ENCODE results near the gene LSM2. TPM values are rescaled to one million over a fixed set of nuclear protein-coding genes. Genes with fewer than 3 reads are reported as not detected.
"Not testable (repeated sequence)": the region's sequence is repeated elsewhere in the genome, so short reads cannot be mapped to it uniquely, and the experiment has no call there.

Gene LSM2
- total RNA-seq, 2 donors from 2014 or later = 94.6 to 113 TPM

DNA sequence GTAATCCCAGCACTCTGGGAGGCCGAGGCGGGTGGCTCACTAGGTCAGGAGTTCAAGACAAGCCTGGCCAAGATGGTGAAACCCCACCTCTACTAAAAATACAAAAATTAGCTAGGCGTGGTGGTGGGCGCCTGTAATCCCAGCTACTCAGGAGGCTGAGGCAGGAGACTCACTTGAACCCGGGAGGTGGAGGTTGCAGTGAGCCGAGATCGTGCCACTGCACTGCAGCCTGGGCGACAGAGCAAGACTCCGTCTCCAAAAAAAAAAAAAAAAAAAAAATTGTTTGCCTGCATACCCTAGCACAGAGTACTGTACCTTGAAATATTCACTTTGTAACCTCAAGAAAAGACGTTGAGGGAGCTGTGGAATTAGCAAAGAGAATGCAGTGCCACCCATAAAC lies 13.6 kb upstream of the LSM2 start:
- Mint-ChIP-seq H3K27ac (peak overlapping the region; percentile 89 to 94), H3K4me3 (peak overlapping the region; percentile 89), H3K4me1 (ENCODE audit: low read depth in 2 of 2) (peaks cover 38 to 47% of the 10 kb centered on the region in 2 donors)
- not testable (repeated sequence) for DNase-seq (ENCODE audit: low spot score); ATAC-seq; H3K27me3 Mint-ChIP-seq; H3K9me3 Mint-ChIP-seq; H3K36me3 Mint-ChIP-seq

DNA sequence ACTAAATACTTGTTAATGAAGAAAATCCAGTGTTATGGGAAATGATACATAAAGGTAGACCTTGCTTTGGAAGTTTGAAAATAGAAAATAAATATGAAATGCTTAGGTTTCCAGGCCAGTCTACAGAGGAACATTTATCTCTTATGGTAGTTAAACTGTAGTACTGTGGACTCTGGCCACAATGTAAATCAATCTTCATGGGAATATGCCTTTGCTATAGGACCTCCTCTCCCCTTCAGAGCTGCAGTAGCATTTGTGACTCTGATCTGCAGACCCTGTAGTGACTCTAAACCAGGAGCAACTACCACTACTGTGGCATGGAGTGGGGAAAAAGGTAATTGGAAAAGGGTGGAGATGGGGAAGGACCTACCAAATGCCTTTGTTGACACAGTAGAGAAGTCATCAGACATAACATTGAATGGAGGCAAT lies 13.1 kb upstream of the LSM2 start:
- ATAC-seq = no peak
- peak overlapping the region; percentile 66 for H3K4me3 Mint-ChIP-seq
- peak overlapping the region; percentile 55 to 93 for H3K27ac Mint-ChIP-seq
- H3K36me3 Mint-ChIP-seq = peaks cover 6% of the 10 kb centered on the region
- no peaks in the 10 kb centered on the region for H3K27me3 Mint-ChIP-seq
- no peak for DNase-seq (ENCODE audit: low spot score)
- peaks cover 37 to 45% of the 10 kb centered on the region in 2 donors for H3K4me1 Mint-ChIP-seq (ENCODE audit: low read depth in 2 of 2)
- H3K9me3 Mint-ChIP-seq = no peaks in the 10 kb centered on the region

DNA sequence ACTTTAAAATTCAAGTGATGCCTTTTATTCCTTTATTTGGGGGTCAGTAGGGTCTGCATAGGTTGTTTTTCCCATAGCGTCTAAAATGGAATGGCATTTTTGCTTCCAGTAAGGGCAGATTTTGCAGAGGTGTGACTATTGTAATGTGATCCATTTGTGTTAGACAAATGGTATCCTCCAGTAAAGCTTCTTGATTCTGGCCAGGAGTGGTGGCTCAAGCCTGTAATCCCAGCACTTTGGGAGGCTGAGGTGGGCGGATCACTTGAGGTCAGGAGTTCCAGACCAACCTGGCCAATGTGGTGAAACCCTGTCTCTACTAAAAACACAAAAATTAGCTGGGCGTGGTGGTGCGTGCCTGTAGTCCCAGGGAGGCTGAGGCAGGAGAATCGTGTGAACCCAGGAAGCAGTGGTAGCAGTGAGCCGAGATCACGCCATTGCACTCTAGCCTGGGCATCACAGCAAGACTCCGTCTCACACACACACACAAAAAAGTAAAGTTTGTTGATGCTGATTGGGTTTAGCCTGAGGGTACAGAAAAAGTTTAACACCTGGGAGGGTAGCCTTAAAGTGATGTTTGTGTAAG lies 11.3 kb upstream of the LSM2 start:
- ATAC-seq = not testable (repeated sequence)
- Mint-ChIP-seq H3K4me3 (peak overlapping the region; percentile 92), H3K4me1 (ENCODE audit: low read depth in 2 of 2) (peaks cover 49 to 59% of the 10 kb centered on the region in 2 donors)

DNA sequence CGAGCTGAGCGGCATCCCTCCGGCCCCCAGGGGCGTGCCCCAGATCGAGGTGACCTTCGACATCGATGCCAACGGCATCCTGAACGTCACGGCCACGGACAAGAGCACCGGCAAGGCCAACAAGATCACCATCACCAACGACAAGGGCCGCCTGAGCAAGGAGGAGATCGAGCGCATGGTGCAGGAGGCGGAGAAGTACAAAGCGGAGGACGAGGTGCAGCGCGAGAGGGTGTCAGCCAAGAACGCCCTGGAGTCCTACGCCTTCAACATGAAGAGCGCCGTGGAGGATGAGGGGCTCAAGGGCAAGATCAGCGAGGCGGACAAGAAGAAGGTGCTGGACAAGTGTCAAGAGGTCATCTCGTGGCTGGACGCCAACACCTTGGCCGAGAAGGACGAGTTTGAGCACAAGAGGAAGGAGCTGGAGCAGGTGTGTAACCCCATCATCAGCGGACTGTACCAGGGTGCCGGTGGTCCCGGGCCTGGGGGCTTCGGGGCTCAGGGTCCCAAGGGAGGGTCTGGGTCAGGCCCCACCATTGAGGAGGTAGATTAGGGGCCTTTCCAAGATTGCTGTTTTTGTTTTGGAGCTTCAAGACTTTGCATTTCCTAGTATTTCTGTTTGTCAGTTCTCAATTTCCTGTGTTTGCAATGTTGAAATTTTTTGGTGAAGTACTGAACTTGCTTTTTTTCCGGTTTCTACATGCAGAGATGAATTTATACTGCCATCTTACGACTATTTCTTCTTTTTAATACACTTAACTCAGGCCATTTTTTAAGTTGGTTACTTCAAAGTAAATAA lies 10.6 kb upstream of the LSM2 start:
- H3K4me3 Mint-ChIP-seq = peak overlapping the region; percentile 92
- not testable (repeated sequence) for H3K27me3 Mint-ChIP-seq; ATAC-seq; H3K36me3 Mint-ChIP-seq; DNase-seq (ENCODE audit: low spot score); H3K9me3 Mint-ChIP-seq
- H3K27ac Mint-ChIP-seq = peak overlapping the region; percentile 92 to 93
- peaks cover 52 to 59% of the 10 kb centered on the region in 2 donors for H3K4me1 Mint-ChIP-seq (ENCODE audit: low read depth in 2 of 2)

More for the DNA sequence above, 11.3 kb upstream of the LSM2 start:
- H3K36me3 Mint-ChIP-seq; H3K27me3 Mint-ChIP-seq; H3K9me3 Mint-ChIP-seq; DNase-seq (ENCODE audit: low spot score): not testable (repeated sequence)
- peak overlapping the region; percentile 92 to 93 for H3K27ac Mint-ChIP-seq

DNA sequence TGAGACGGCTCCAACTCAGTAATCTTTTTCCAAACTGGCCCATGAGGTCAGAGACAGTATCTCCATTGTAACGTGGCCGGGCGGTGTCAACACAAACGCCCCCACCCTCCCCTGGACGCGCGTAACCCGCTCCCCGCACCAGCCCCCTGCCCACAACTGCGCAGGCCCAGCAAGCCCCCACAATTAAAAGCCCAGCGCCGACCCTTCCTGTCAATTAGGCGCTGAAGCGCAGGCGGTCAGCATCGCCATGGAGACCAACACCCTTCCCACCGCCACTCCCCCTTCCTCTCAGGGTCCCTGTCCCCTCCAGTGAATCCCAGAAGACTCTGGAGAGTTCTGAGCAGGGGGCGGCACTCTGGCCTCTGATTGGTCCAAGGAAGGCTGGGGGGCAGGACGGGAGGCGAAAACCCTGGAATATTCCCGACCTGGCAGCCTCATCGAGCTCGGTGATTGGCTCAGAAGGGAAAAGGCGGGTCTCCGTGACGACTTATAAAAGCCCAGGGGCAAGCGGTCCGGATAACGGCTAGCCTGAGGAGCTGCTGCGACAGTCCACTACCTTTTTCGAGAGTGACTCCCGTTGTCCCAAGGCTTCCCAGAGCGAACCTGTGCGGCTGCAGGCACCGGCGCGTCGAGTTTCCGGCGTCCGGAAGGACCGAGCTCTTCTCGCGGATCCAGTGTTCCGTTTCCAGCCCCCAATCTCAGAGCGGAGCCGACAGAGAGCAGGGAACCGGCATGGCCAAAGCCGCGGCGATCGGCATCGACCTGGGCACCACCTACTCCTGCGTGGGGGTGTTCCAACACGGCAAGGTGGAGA lies 8.5 kb upstream of the LSM2 start, which contains the start of the genes HSPA1A and HSPA1L:
Gene HSPA1A (plus strand): TSS at position 519 of the 814 bp plus-strand sequence. CDS start 214 bp downstream, at position 733.
Gene HSPA1L (minus strand): TSS at position 259 of the 814 bp plus-strand sequence. CDS start 3,311 bp downstream, outside the sequence.
- H3K36me3 Mint-ChIP-seq = peaks cover 8% of the 10 kb centered on the region
- peak within 1 kb of the TSS; percentile 99 to 100 for H3K27ac Mint-ChIP-seq
- no peaks in the 10 kb centered on the region for H3K9me3 Mint-ChIP-seq
- H3K27me3 Mint-ChIP-seq = no peaks in the 10 kb centered on the region
- ATAC-seq = peak; percentile 73 to 78
- DNase-seq (ENCODE audit: low spot score) = peak; percentile 93
- H3K4me1 Mint-ChIP-seq (ENCODE audit: low read depth in 2 of 2) = peaks cover 40 to 58% of the 10 kb centered on the region in 2 donors
- H3K4me3 Mint-ChIP-seq = peak within 1 kb of the TSS; percentile 92

DNA sequence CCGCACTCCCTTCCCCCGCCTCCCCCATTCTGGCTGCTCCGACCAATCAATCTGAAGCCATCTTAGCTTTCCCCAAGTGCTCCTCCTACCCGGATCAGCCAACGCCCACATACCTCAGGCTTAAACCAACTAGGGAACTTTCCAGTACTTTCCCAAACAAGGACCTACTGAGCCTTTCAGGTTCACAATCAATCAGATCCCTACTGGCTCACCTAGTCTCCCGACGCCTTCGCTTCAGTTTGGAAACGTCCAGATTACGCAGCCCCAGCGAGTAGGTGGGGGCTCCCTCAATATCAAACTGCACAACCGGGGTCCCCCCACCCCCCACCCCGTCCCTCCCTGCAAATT lies 7.9 kb upstream of the LSM2 start:
- Mint-ChIP-seq H3K27me3 (no peaks in the 10 kb centered on the region), H3K4me1 (ENCODE audit: low read depth in 2 of 2) (peaks cover 37 to 56% of the 10 kb centered on the region in 2 donors), H3K36me3 (peaks cover 11% of the 10 kb centered on the region), H3K27ac (peak overlapping the region; percentile 99 to 100), H3K4me3 (peak overlapping the region; percentile 92), H3K9me3 (no peaks in the 10 kb centered on the region)
- peak; percentile 91 for DNase-seq (ENCODE audit: low spot score)
- peak; percentile 62 to 82 for ATAC-seq

DNA sequence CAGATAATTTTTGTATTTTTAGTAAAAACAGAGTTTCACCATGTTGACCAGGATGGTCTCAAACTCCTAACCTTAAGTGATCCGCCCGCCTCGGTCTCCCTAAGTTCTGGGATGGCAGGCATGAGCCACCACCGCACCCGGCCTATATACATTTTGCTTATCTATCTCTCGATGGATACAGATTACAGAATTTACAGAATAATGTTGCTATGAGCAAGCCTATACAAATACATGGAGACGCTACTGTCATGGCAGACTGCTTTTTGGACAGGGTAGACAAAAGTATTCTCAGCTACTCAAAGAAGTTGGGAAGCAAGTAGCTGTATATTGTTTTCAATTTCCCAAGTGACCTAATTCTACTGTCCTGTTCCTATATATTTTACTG lies 6.7 kb upstream of the LSM2 start:
- Mint-ChIP-seq H3K4me1 (ENCODE audit: low read depth in 2 of 2) (peaks cover 34 to 54% of the 10 kb centered on the region in 2 donors), H3K4me3 (peak overlapping the region; percentile 92), H3K27ac (peak overlapping the region; percentile 99 to 100), H3K36me3 (peaks cover 11% of the 10 kb centered on the region), H3K9me3 (no peaks in the 10 kb centered on the region), H3K27me3 (no peaks in the 10 kb centered on the region)
- DNase-seq (ENCODE audit: low spot score) = no peak
- ATAC-seq = no peak

DNA sequence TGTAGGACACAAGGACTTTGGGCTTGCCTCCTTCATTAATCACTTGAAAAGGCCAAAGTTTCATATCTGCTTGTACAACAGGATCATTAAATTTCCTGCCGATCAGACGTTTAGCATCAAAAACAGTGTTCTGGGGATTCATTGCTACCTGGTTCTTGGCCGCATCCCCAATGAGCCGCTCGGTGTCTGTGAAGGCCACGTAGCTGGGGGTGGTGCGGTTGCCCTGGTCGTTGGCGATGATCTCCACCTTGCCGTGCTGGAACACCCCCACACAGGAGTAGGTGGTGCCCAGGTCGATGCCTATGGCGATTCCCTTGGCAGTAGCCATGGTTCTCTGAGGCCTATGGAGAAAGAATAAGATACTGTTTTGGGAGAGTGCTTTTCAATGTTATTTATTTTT lies 4.9 kb upstream of the LSM2 start:
- no peaks in the 10 kb centered on the region for H3K9me3 Mint-ChIP-seq
- no peak for ATAC-seq
- H3K4me1 Mint-ChIP-seq (ENCODE audit: low read depth in 2 of 2) = peaks cover 25 to 47% of the 10 kb centered on the region in 2 donors
- H3K4me3 Mint-ChIP-seq = no peak overlapping the region
- no peak for DNase-seq (ENCODE audit: low spot score)
- no peaks in the 10 kb centered on the region for H3K27me3 Mint-ChIP-seq
- peaks cover 4% of the 10 kb centered on the region for H3K36me3 Mint-ChIP-seq
- H3K27ac Mint-ChIP-seq = peak overlapping the region; percentile 99 to 100

DNA sequence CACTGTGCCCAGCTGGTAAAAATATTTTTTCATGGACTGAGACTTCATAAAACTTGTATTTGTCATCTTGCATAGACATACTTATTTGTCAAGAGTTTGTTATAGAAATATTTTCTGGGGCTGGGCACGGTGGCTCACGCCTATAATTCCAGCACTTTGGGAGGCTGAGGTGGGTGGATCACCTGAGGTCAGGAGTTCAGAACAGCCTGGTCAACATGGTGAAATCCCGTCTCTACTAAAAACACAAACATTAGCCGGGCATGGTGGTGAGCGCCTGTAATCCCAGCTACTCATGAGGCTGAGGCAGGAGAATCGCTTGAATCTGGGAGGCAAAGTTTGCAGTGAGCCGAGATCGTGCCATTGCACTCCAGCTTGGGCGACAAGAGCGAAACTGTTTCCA lies 1.8 kb upstream of the LSM2 start:
- Mint-ChIP-seq H3K27ac (peak overlapping the region; percentile 31 to 99), H3K4me1 (ENCODE audit: low read depth in 2 of 2) (peaks cover 23 to 45% of the 10 kb centered on the region in 2 donors)
- not testable (repeated sequence) for H3K36me3 Mint-ChIP-seq; H3K9me3 Mint-ChIP-seq; ATAC-seq; DNase-seq (ENCODE audit: low spot score); H3K4me3 Mint-ChIP-seq; H3K27me3 Mint-ChIP-seq

DNA sequence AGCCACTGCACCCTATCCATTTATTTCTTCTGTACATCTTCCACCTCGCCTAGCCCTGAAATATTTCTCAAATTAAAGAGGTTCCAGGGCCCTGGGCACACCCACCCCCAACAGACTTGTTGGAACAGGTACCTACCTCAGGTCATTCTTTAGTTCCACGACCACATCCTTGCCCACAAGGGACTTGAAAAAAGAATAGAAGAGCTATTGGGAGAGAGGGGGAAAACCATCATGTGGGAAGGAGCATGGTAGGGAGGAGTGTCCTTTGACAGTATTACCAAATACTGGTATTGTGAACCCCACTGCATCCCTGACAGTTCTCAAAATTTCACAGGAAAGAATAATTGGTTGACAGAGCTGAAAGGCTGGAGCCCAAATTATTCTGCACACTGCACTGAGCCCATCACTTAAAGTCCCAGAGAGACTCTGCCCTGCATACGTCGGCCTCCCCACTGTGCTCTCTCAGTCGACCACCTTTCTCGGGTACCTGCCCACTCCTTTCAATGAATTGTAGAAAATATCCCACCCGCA lies 762 bp downstream of the LSM2 start:
- peak overlapping the region; percentile 97 for H3K4me3 Mint-ChIP-seq
- H3K27ac Mint-ChIP-seq = peak overlapping the region; percentile 93 to 99
- H3K27me3 Mint-ChIP-seq = no peaks in the 10 kb centered on the region
- no peaks in the 10 kb centered on the region for H3K9me3 Mint-ChIP-seq
- no peak for DNase-seq (ENCODE audit: low spot score)
- peaks cover 4% of the 10 kb centered on the region for H3K36me3 Mint-ChIP-seq
- peaks cover 17 to 28% of the 10 kb centered on the region in 2 donors for H3K4me1 Mint-ChIP-seq (ENCODE audit: low read depth in 2 of 2)
- ATAC-seq = peak; percentile 0 to 5

DNA sequence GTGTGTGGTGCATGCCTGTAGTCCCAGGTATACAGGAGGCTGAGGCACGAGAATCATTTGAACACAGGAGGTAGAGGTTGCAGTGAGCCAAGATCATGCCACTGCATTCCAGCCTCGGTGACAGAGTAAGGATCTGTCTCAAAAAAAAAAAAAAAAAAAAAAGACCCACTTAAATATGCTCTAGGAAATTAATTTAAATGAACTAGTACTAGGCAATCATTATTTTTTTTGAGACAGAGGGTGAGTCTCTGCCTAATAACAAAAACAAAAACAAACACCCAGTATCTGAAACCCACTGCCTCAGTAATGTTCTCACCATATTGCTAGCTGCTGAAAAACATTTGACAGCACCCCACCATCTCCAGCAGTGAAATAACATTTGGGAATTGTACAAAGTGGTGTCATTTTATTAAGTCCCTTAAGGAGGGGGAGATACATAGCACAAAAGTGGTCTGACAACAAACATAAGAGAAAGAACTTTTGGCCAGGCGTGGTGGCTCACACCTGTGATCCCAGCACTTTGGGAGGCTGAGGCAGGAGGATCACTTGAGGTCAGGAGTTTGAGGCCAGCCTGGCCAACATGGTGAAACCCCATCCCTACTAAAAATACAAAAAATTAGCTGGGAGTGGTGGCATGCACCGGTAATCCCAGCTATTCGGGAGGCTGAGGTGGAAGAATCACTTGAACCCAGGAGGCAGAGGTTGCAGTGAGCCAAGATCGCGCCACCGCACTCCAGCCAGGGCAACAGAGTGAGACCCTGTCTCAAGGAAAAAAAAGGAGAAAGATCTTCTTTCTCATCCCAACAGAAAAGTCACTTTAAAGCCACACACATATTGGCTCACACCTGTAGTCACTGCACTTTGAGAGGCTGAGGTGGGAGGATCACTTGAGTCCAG lies 5.5 kb downstream of the LSM2 start:
- not testable (repeated sequence) for ATAC-seq; H3K27me3 Mint-ChIP-seq; H3K36me3 Mint-ChIP-seq; DNase-seq (ENCODE audit: low spot score); H3K9me3 Mint-ChIP-seq; H3K4me3 Mint-ChIP-seq
- peak overlapping the region in 1 of 2 donors; percentile 68 for H3K27ac Mint-ChIP-seq
- peaks cover 23 to 24% of the 10 kb centered on the region in 2 donors for H3K4me1 Mint-ChIP-seq (ENCODE audit: low read depth in 2 of 2)

DNA sequence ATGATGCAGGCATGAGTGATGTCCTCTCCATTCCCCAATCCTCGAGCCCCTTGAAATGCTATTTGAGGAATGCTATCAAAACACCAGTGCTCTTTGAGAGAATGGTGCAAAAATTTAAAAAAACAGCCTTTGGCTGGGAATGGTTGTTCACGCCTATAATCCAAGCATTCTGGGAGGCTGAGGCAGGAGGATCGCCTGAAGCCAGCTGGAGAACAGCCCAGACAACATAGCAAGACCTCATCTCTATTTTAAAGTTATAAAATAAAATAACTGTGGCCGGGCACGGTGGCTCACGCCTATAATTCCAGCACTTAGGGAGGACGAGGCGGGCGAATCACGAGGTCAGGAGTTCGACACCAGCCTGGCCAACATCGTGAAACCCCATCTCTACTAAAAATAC lies 7.0 kb downstream of the LSM2 start:
- Mint-ChIP-seq H3K4me1 (ENCODE audit: low read depth in 2 of 2) (peaks cover 17% of the 10 kb centered on the region in 2 donors), H3K4me3 (no peak overlapping the region), H3K27ac (no peak overlapping the region), H3K27me3 (no peaks in the 10 kb centered on the region), H3K9me3 (no peaks in the 10 kb centered on the region), H3K36me3 (no peaks in the 10 kb centered on the region)
- no peak for ATAC-seq
- no peak for DNase-seq (ENCODE audit: low spot score)
